Central memory CD4-positive, alpha-beta T cell (primary cell): ENCODE results near the gene SRSF7.
A peak's percentile ranks its signal among the peaks of the same experiment; 100 is the strongest.

Experiments
- DNase-seq: peaks from one replicate; pipeline ENCODE4 v3.0.0; 2022

SRSF7 gene

GRCh38 chr2:38700113-38700785, 50.9 kb downstream of the SRSF7 start:
- peak; percentile 50 for DNase-seq

- no peak for DNase-seq
These were observed 52.6 kb downstream of the SRSF7 start for GRCh38 chr2:38698467-38699003.

GRCh38 chr2:38697116-38697840, 53.9 kb downstream of the SRSF7 start:
- DNase-seq, result peak; percentile 73
